Lung (tissue), 12 donors: ENCODE results near the gene RAPGEF1. TPM values are rescaled to one million over a fixed set of nuclear protein-coding genes. Genes with fewer than 3 reads are reported as not detected.

Experiments
- ATAC-seq: fragments of 200-7000 bp; cut with Tn5 transposase; one replicate; pipeline ENCODE4 v1.9.1; 2020; ENCODE audit warnings: moderate number of reproducible peaks; ENCODE audit not compliant: insufficient read depth, low FRiP score
- DNase-seq, 3 donors: peaks; one replicate each; pipeline ENCODE4 v3.0.0-alpha.2; 2013 to 2017
- H3K27ac ChIP-seq, 2 donors: one replicate each; pipeline ENCODE4 v1.5.1; 2013; ENCODE audit warnings: mild to moderate bottlenecking in 2 of 2, moderate library complexity in 2 of 2, control low read depth in 1 of 2, inconsistent platforms in 1 of 2, low read depth in 1 of 2, low read length in 1 of 2
- H3K27me3 ChIP-seq, 3 donors: one replicate each; pipeline ENCODE4 v1.5.1; 2013; ENCODE audit warnings: low read length in 2 of 3; ENCODE audit not compliant: control insufficient read depth in 3 of 3, insufficient read depth in 3 of 3
- H3K36me3 ChIP-seq, 4 donors: one replicate each; pipeline ENCODE4 v1.5.1; 2013; ENCODE audit warnings: low read length in 4 of 4, mild to moderate bottlenecking in 1 of 4, moderate library complexity in 1 of 4; ENCODE audit not compliant: control insufficient read depth in 4 of 4, insufficient read depth in 4 of 4
- H3K4me1 ChIP-seq, 5 donors: one replicate each; pipeline ENCODE4 v1.5.1; 2013; ENCODE audit warnings: low read length in 5 of 5, mild to moderate bottlenecking in 2 of 5, moderate library complexity in 1 of 5; ENCODE audit not compliant: control insufficient read depth in 5 of 5, insufficient read depth in 5 of 5
- H3K4me3 ChIP-seq: one replicate; pipeline ENCODE4 v1.5.1; 2013; ENCODE audit warnings: mild to moderate bottlenecking, control low read depth, moderate library complexity
- H3K9ac ChIP-seq, 2 donors: one replicate each; pipeline ENCODE4 v1.5.1; 2013; ENCODE audit warnings: low read length in 2 of 2, control low read depth in 1 of 2; ENCODE audit not compliant: insufficient read depth in 1 of 2
- H3K9me3 ChIP-seq, 4 donors: one replicate each; pipeline ENCODE4 v1.5.1; 2013; ENCODE audit warnings: low read length in 3 of 4, mild to moderate bottlenecking in 1 of 4, moderate library complexity in 1 of 4; ENCODE audit not compliant: control insufficient read depth in 4 of 4, insufficient read depth in 3 of 4
- CTCF ChIP-seq: IDR thresholded peaks from 2 replicates; pipeline ENCODE4 v1.5.1; 2012; ENCODE audit warnings: mild to moderate bottlenecking; ENCODE audit errors: control extremely low read depth, extremely low read depth
- WGBS, 2 donors: extraction: QIAGEN DNeasy Blood & Tissue Kit; methylation state at CpG; one replicate each; pipeline ENCODE4 v1.1.7; 2013; 5-methylcytosine and 5-hydroxymethylcytosine counted together
- polyA plus RNA-seq, 2 donors: library from polyadenylated mRNA; stranded (reverse); fragments of 200-250 nt; gene quantifications; one replicate each; pipeline ENCODE4 v1.2.1, GENCODE V29; 2013
- total RNA-seq, 2 donors: library from RNA; depleted of rRNA in 1 of 2; stranded (reverse); fragments of >200 nt in 1 of 2; gene quantifications; one replicate each; pipeline ENCODE4 v1.2.1, GENCODE V29; 2014 to 2021
- donor health status: control.
- donor health status: control.
- donor health status: Bipolar disorder and iron deficiency.
- donor health status: healthy.
- donor health status: DM: yes; HTN: yes; CAD: no.

Gene RAPGEF1
- total and polyA plus RNA-seq, 4 donors = 38.9 to 134 (median 55.1) TPM

- Histone ChIP-seq H3K9me3 (peaks cover 0 to 5% (median 0%) of the 10 kb centered on the region in 4 donors), H3K36me3 (peaks cover 0 to 3% (median under 1%) of the 10 kb centered on the region in 4 donors), H3K9ac (peak overlapping the region in 1 of 2 donors; percentile 8), H3K27me3 (no peaks in the 10 kb centered on the region), H3K4me3 (no peak overlapping the region), H3K27ac (peak overlapping the region; percentile 37 to 89), H3K4me1 (peaks cover 7 to 49% (median 20%) of the 10 kb centered on the region in 5 donors)
- no peak for TF ChIP-seq CTCF
- DNase-seq (peak in 1 of 3 donors; percentile 74), ATAC-seq (no peak)
- 49 to 63% methylated on average over 5 of the region's 5 CpGs for whole genome bisulfite sequencing, 2 donors
Observed at GRCh38 chr9:131715906-131716305, 24.0 kb downstream of the RAPGEF1 start.

- H3K9me3 ChIP-seq = peaks cover 0 to 5% (median 0%) of the 10 kb centered on the region in 4 donors
- H3K27me3 ChIP-seq = no peaks in the 10 kb centered on the region
- peaks cover 8 to 49% (median 20%) of the 10 kb centered on the region in 5 donors for H3K4me1 ChIP-seq
- H3K9ac ChIP-seq = no peak overlapping the region
- 74 to 83% methylated on average over 9 of the region's 9 CpGs for WGBS, 2 donors
- ATAC-seq (no peak), DNase-seq (no peak)
- H3K4me3 ChIP-seq = no peak overlapping the region
- H3K36me3 ChIP-seq = peaks cover 0 to 3% (median 0%) of the 10 kb centered on the region in 4 donors
- peak overlapping the region; percentile 70 to 92 for H3K27ac ChIP-seq
- no peak for TF ChIP-seq CTCF
Observed at GRCh38 chr9:131714821-131715220, 25.1 kb downstream of the RAPGEF1 start.

- ATAC-seq = peak; percentile 56
- peak; percentile 39 to 81 (median 71) for DNase-seq
- peaks cover 14 to 49% (median 17%) of the 10 kb centered on the region in 5 donors for H3K4me1 ChIP-seq
- H3K9ac ChIP-seq = no peak overlapping the region
- H3K27me3 ChIP-seq = no peaks in the 10 kb centered on the region
- peak overlapping the region; percentile 70 to 92 for H3K27ac ChIP-seq
- 50 to 66% methylated on average over 10 of the region's 10 CpGs for WGBS, 2 donors
- no peak for TF ChIP-seq CTCF
- peaks cover 0 to 3% (median 0%) of the 10 kb centered on the region in 4 donors for H3K36me3 ChIP-seq
- no peak overlapping the region for H3K4me3 ChIP-seq
- H3K9me3 ChIP-seq = peaks cover 0 to 5% (median 0%) of the 10 kb centered on the region in 4 donors
Observed at GRCh38 chr9:131714161-131714646, 25.7 kb downstream of the RAPGEF1 start.

- ATAC-seq (no peak), DNase-seq (no peak)
- peak overlapping the region; percentile 48 to 81 for H3K27ac ChIP-seq
Observed at GRCh38 chr9:131713016-131713415, 26.9 kb downstream of the RAPGEF1 start.

More at GRCh38 chr9:131713016-131713415, 26.9 kb downstream of the RAPGEF1 start:
- no peaks in the 10 kb centered on the region for H3K27me3 ChIP-seq
- peaks cover 22 to 52% (median 25%) of the 10 kb centered on the region in 5 donors for H3K4me1 ChIP-seq
- H3K36me3 ChIP-seq = peaks cover 0 to 3% (median 0%) of the 10 kb centered on the region in 4 donors
- H3K4me3 ChIP-seq = no peak overlapping the region
- WGBS, 2 donors = 93% methylated on average over 8 of the region's 8 CpGs
- H3K9me3 ChIP-seq = peaks cover 0 to 5% (median 0%) of the 10 kb centered on the region in 4 donors
- H3K9ac ChIP-seq = no peak overlapping the region
- TF ChIP-seq CTCF = no peak
